ENCODE data around the gene NFYC.

DNA sequence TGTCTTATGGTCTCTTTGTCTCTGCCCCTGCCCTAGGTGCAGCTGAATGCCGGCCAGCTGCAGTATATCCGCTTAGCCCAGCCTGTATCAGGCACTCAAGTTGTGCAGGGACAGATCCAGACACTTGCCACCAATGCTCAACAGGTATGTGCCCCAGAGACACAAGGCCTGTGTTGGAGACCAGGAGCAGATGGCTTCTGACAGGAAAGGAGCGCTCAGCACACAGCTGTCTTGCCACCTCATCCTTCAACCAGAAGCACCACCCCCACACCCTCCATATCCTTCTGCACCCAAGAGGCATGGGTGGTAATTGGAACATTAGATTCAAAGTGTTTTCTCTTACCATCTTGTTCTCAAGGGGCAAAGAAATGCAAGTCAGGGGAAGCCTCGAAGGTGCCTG is 75.1 kb downstream of the NFYC start:
- TF ChIP-seq, protein P1, sequence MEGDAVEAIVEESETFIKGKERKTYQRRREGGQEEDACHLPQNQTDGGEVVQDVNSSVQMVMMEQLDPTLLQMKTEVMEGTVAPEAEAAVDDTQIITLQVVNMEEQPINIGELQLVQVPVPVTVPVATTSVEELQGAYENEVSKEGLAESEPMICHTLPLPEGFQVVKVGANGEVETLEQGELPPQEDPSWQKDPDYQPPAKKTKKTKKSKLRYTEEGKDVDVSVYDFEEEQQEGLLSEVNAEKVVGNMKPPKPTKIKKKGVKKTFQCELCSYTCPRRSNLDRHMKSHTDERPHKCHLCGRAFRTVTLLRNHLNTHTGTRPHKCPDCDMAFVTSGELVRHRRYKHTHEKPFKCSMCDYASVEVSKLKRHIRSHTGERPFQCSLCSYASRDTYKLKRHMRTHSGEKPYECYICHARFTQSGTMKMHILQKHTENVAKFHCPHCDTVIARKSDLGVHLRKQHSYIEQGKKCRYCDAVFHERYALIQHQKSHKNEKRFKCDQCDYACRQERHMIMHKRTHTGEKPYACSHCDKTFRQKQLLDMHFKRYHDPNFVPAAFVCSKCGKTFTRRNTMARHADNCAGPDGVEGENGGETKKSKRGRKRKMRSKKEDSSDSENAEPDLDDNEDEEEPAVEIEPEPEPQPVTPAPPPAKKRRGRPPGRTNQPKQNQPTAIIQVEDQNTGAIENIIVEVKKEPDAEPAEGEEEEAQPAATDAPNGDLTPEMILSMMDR (IDR thresholded peaks at IDR 0.05): no peak
- TF ChIP-seq POLR2A (IDR thresholded peaks at IDR 0.05): no peak

Measured in uterus (tissue), 2 donors.